SJCRH30 (cell line): ENCODE measurements around the gene FKBP5. TPM values are rescaled to one million over a fixed set of nuclear protein-coding genes. Genes with fewer than 3 reads are reported as not detected.

ENCODE experiments used
- DNase-seq, 2 experiments: peaks; one replicate each; pipeline ENCODE4 v3.0.0-alpha.2; 2015 to 2020
- H3K27ac ChIP-seq: fragments of 250-450 bp; sonication (Bioruptor Pico); 2 replicates; pipeline ENCODE4 v1.5.1; 2020; ENCODE audit warnings: mild to moderate bottlenecking, moderate library complexity
- H3K27me3 ChIP-seq: fragments of 250-450 bp; sonication (Bioruptor Pico); 2 replicates; pipeline ENCODE4 v1.5.1; 2020; ENCODE audit warnings: mild to moderate bottlenecking, moderate library complexity
- H3K36me3 ChIP-seq: fragments of 250-450 bp; sonication (Bioruptor Pico); 2 replicates; pipeline ENCODE4 v1.5.1; 2020; ENCODE audit warnings: mild to moderate bottlenecking, moderate library complexity
- H3K4me1 ChIP-seq: fragments of 250-450 bp; sonication (Bioruptor Pico); 2 replicates; pipeline ENCODE4 v1.5.1; 2020; ENCODE audit warnings: mild to moderate bottlenecking, moderate library complexity
- H3K4me3 ChIP-seq: fragments of 250-450 bp; sonication (Bioruptor Pico); 2 replicates; pipeline ENCODE4 v1.5.1; 2020; ENCODE audit warnings: mild to moderate bottlenecking, moderate library complexity
- H3K9me3 ChIP-seq: fragments of 250-450 bp; sonication (Bioruptor Pico); replicated peaks from 2 replicates; pipeline ENCODE4 v1.5.1; 2020; ENCODE audit warnings: mild to moderate bottlenecking, moderate library complexity
- total RNA-seq: library from RNA; depleted of rRNA; stranded (reverse); fragments of >200 nt; shearing (Covaris generic); gene quantifications from 2 replicates; pipeline ENCODE4 v1.2.3, GENCODE V29; 2014

The FKBP5 gene
- total RNA-seq, 1 experiment from 2014 or later: not detected

GRCh38 chr6:35669451-35670045 is 19.2 kb downstream of the FKBP5 start:
- H3K4me3 ChIP-seq: no peak overlapping the region
- H3K9me3 ChIP-seq: no peaks in the 10 kb centered on the region
- no peaks in the 10 kb centered on the region for H3K4me1 ChIP-seq
- H3K27ac ChIP-seq: no peak overlapping the region
- H3K27me3 ChIP-seq: no peaks in the 10 kb centered on the region
- DNase-seq: no peak
- no peaks in the 10 kb centered on the region for H3K36me3 ChIP-seq

GRCh38 chr6:35668744-35669450 is 19.8 kb downstream of the FKBP5 start:
- no peaks in the 10 kb centered on the region for H3K36me3 ChIP-seq
- no peaks in the 10 kb centered on the region for H3K9me3 ChIP-seq
- no peak overlapping the region for H3K27ac ChIP-seq
- H3K4me3 ChIP-seq: no peak overlapping the region
- no peaks in the 10 kb centered on the region for H3K27me3 ChIP-seq
- DNase-seq: no peak
- no peaks in the 10 kb centered on the region for H3K4me1 ChIP-seq

- Histone ChIP-seq H3K27ac (no peak overlapping the region), H3K9me3 (no peaks in the 10 kb centered on the region), H3K27me3 (no peaks in the 10 kb centered on the region), H3K4me1 (no peaks in the 10 kb centered on the region), H3K36me3 (no peaks in the 10 kb centered on the region), H3K4me3 (no peak overlapping the region)
- no peak for DNase-seq
These were observed 20.6 kb downstream of the FKBP5 start for GRCh38 chr6:35668096-35668495.

- DNase-seq: no peak
- no peak overlapping the region for H3K27ac ChIP-seq
- H3K9me3 ChIP-seq: no peaks in the 10 kb centered on the region
- no peak overlapping the region for H3K4me3 ChIP-seq
- H3K36me3 ChIP-seq: no peaks in the 10 kb centered on the region
- H3K4me1 ChIP-seq: no peaks in the 10 kb centered on the region
- no peaks in the 10 kb centered on the region for H3K27me3 ChIP-seq
These were observed 23.1 kb downstream of the FKBP5 start for GRCh38 chr6:35665573-35665972.

GRCh38 chr6:35664945-35665344 is 23.8 kb downstream of the FKBP5 start:
- no peak for DNase-seq
- H3K4me1 ChIP-seq: no peaks in the 10 kb centered on the region
- no peak overlapping the region for H3K27ac ChIP-seq

GRCh38 chr6:35663447-35664235 is 25.1 kb downstream of the FKBP5 start:
- no peak for DNase-seq
- H3K27ac ChIP-seq: no peak overlapping the region
- no peaks in the 10 kb centered on the region for H3K36me3 ChIP-seq
- no peaks in the 10 kb centered on the region for H3K27me3 ChIP-seq
- H3K4me3 ChIP-seq: no peak overlapping the region
- H3K4me1 ChIP-seq: no peaks in the 10 kb centered on the region
- no peaks in the 10 kb centered on the region for H3K9me3 ChIP-seq

More at GRCh38 chr6:35664945-35665344, 23.8 kb downstream of the FKBP5 start:
- H3K4me3 ChIP-seq: no peak overlapping the region
- H3K27me3 ChIP-seq: no peaks in the 10 kb centered on the region
- H3K9me3 ChIP-seq: no peaks in the 10 kb centered on the region
- H3K36me3 ChIP-seq: no peaks in the 10 kb centered on the region

GRCh38 chr6:35662999-35663398 is 25.7 kb downstream of the FKBP5 start:
- H3K4me1 ChIP-seq: no peaks in the 10 kb centered on the region
- no peak overlapping the region for H3K27ac ChIP-seq
- H3K36me3 ChIP-seq: no peaks in the 10 kb centered on the region
- no peaks in the 10 kb centered on the region for H3K9me3 ChIP-seq
- no peak for DNase-seq
- H3K27me3 ChIP-seq: no peaks in the 10 kb centered on the region
- no peak overlapping the region for H3K4me3 ChIP-seq

GRCh38 chr6:35654883-35655282 is 33.8 kb downstream of the FKBP5 start:
- Histone ChIP-seq H3K4me3 (no peak overlapping the region), H3K9me3 (no peaks in the 10 kb centered on the region), H3K27me3 (no peaks in the 10 kb centered on the region), H3K36me3 (no peaks in the 10 kb centered on the region), H3K27ac (no peak overlapping the region), H3K4me1 (no peaks in the 10 kb centered on the region)
- DNase-seq: no peak

- no peaks in the 10 kb centered on the region for H3K36me3 ChIP-seq
- H3K4me3 ChIP-seq: no peak overlapping the region
- H3K4me1 ChIP-seq: no peaks in the 10 kb centered on the region
- no peaks in the 10 kb centered on the region for H3K9me3 ChIP-seq
- no peak for DNase-seq
- no peak overlapping the region for H3K27ac ChIP-seq
- no peaks in the 10 kb centered on the region; the same call in none of the 2 replicates for H3K27me3 ChIP-seq
These were observed 37.5 kb downstream of the FKBP5 start for GRCh38 chr6:35651244-35651643.

- no peaks in the 10 kb centered on the region; the same call in none of the 2 replicates for H3K27me3 ChIP-seq
- H3K9me3 ChIP-seq: no peaks in the 10 kb centered on the region
- H3K4me3 ChIP-seq: no peak overlapping the region
- H3K36me3 ChIP-seq: no peaks in the 10 kb centered on the region
- no peaks in the 10 kb centered on the region for H3K4me1 ChIP-seq
- DNase-seq: no peak
- no peak overlapping the region for H3K27ac ChIP-seq
These were observed 38.7 kb downstream of the FKBP5 start for GRCh38 chr6:35650015-35650414.

- Histone ChIP-seq H3K4me1 (no peaks in the 10 kb centered on the region), H3K27me3 (no peaks in the 10 kb centered on the region; the same call in none of the 2 replicates), H3K36me3 (no peaks in the 10 kb centered on the region), H3K4me3 (no peak overlapping the region), H3K27ac (no peak overlapping the region), H3K9me3 (no peaks in the 10 kb centered on the region)
- DNase-seq: no peak
These were observed 40.5 kb downstream of the FKBP5 start for GRCh38 chr6:35648203-35648602.

GRCh38 chr6:35647400-35647799 is 41.3 kb downstream of the FKBP5 start:
- Histone ChIP-seq H3K36me3 (no peaks in the 10 kb centered on the region), H3K27ac (no peak overlapping the region), H3K9me3 (no peaks in the 10 kb centered on the region), H3K4me3 (no peak overlapping the region), H3K27me3 (no peaks in the 10 kb centered on the region; the same call in none of the 2 replicates), H3K4me1 (no peaks in the 10 kb centered on the region)
- no peak for DNase-seq

GRCh38 chr6:35643162-35643535 is 45.6 kb downstream of the FKBP5 start:
- DNase-seq: no peak
- H3K27ac ChIP-seq: no peak overlapping the region
- H3K4me3 ChIP-seq: no peak overlapping the region
- no peaks in the 10 kb centered on the region for H3K9me3 ChIP-seq
- no peaks in the 10 kb centered on the region for H3K36me3 ChIP-seq
- H3K27me3 ChIP-seq: no peaks in the 10 kb centered on the region; the same call in 1 of the 2 replicates
- no peaks in the 10 kb centered on the region for H3K4me1 ChIP-seq

- Histone ChIP-seq H3K4me3 (no peak overlapping the region), H3K36me3 (no peaks in the 10 kb centered on the region), H3K9me3 (no peaks in the 10 kb centered on the region), H3K4me1 (no peaks in the 10 kb centered on the region), H3K27ac (no peak overlapping the region), H3K27me3 (no peaks in the 10 kb centered on the region; the same call in 1 of the 2 replicates)
- DNase-seq: no peak
These were observed 46.1 kb downstream of the FKBP5 start for GRCh38 chr6:35642471-35643161.
